ENCODE results near the gene L1TD1.
A peak's percentile ranks its signal among the peaks of the same experiment; 100 is the strongest.
"Not testable (repeated sequence)": the region's sequence is repeated elsewhere in the genome, so short reads cannot be mapped to it uniquely, and the experiment has no call there.

L1TD1 gene

GRCh38 chr1:62181532-62181931 is 13.1 kb upstream of the L1TD1 start:
- Histone ChIP-seq H3K4me1 (ENCODE audit: control insufficient read depth, insufficient read depth, low read length) (no peaks in the 10 kb centered on the region), H3K9me3 (ENCODE audit: control insufficient read depth, low read length) (no peaks in the 10 kb centered on the region), H3K9ac (ENCODE audit: low read length) (no peak overlapping the region), H3K36me3 (ENCODE audit: control insufficient read depth, insufficient read depth, low read length, severe bottlenecking) (no peaks in the 10 kb centered on the region), H3K4me3 (ENCODE audit: low read length) (no peak overlapping the region), H3K27me3 (replicated peaks; ENCODE audit: control insufficient read depth, insufficient read depth, low read length) (peaks cover 10% of the 10 kb centered on the region)
- no peak for DNase-seq (ENCODE audit: low read depth)

GRCh38 chr1:62182157-62182556 is 12.5 kb upstream of the L1TD1 start:
- not testable (repeated sequence) for DNase-seq (ENCODE audit: low read depth); H3K9ac ChIP-seq (ENCODE audit: low read length); H3K36me3 ChIP-seq (ENCODE audit: control insufficient read depth, insufficient read depth, low read length, severe bottlenecking); H3K4me1 ChIP-seq (ENCODE audit: control insufficient read depth, insufficient read depth, low read length); H3K9me3 ChIP-seq (ENCODE audit: control insufficient read depth, low read length); H3K4me3 ChIP-seq (ENCODE audit: low read length)
- peaks cover 10% of the 10 kb centered on the region for H3K27me3 ChIP-seq (replicated peaks; ENCODE audit: control insufficient read depth, insufficient read depth, low read length)

GRCh38 chr1:62183164-62184020 is 11.3 kb upstream of the L1TD1 start:
- not testable (repeated sequence) for H3K36me3 ChIP-seq (ENCODE audit: control insufficient read depth, insufficient read depth, low read length, severe bottlenecking)

DNA sequence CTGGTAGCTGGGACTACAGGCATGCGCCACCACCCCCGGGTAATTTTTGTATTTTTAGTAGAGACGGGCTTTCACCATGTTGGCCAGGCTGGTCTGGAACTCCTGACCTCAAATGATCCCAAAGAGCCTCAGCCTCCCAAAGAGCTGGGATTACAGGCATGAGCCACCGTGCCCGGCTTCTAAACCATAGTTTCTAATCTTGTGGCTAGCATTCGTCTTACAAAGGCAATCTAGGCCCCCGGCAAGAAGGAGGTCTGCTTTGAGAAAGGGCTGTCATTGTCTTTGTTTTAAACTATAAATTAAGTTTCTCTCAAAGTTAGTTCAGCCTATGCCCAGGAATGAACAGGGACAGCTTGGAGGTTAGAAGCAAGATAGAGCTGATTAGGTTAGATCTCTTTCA is 10.3 kb upstream of the L1TD1 start:
- DNase-seq (ENCODE audit: low read depth), result no peak
- Histone ChIP-seq H3K9ac (ENCODE audit: low read length) (no peak overlapping the region), H3K27me3 (replicated peaks; ENCODE audit: control insufficient read depth, insufficient read depth, low read length) (peaks cover 10% of the 10 kb centered on the region), H3K36me3 (ENCODE audit: control insufficient read depth, insufficient read depth, low read length, severe bottlenecking) (no peaks in the 10 kb centered on the region), H3K4me1 (ENCODE audit: control insufficient read depth, insufficient read depth, low read length) (no peaks in the 10 kb centered on the region), H3K9me3 (ENCODE audit: control insufficient read depth, low read length) (no peaks in the 10 kb centered on the region), H3K4me3 (ENCODE audit: low read length) (no peak overlapping the region)

More at GRCh38 chr1:62183164-62184020, 11.3 kb upstream of the L1TD1 start:
- DNase-seq (ENCODE audit: low read depth); H3K9me3 ChIP-seq (ENCODE audit: control insufficient read depth, low read length); H3K4me1 ChIP-seq (ENCODE audit: control insufficient read depth, insufficient read depth, low read length); H3K4me3 ChIP-seq (ENCODE audit: low read length); H3K9ac ChIP-seq (ENCODE audit: low read length): not testable (repeated sequence)
- H3K27me3 ChIP-seq (replicated peaks; ENCODE audit: control insufficient read depth, insufficient read depth, low read length), result peaks cover 10% of the 10 kb centered on the region

GRCh38 chr1:62185233-62185632 is 9.4 kb upstream of the L1TD1 start:
- DNase-seq (ENCODE audit: low read depth); H3K4me3 ChIP-seq (ENCODE audit: low read length): not testable (repeated sequence)

GRCh38 chr1:62185677-62186076 is 9.0 kb upstream of the L1TD1 start:
- Histone ChIP-seq H3K9me3 (ENCODE audit: control insufficient read depth, low read length) (no peaks in the 10 kb centered on the region), H3K9ac (ENCODE audit: low read length) (no peak overlapping the region), H3K4me1 (ENCODE audit: control insufficient read depth, insufficient read depth, low read length) (no peaks in the 10 kb centered on the region), H3K36me3 (ENCODE audit: control insufficient read depth, insufficient read depth, low read length, severe bottlenecking) (no peaks in the 10 kb centered on the region), H3K27me3 (replicated peaks; ENCODE audit: control insufficient read depth, insufficient read depth, low read length) (peaks cover 10% of the 10 kb centered on the region), H3K4me3 (ENCODE audit: low read length) (no peak overlapping the region)
- no peak for DNase-seq (ENCODE audit: low read depth)

More at GRCh38 chr1:62185233-62185632, 9.4 kb upstream of the L1TD1 start:
- H3K36me3 ChIP-seq (ENCODE audit: control insufficient read depth, insufficient read depth, low read length, severe bottlenecking); H3K9ac ChIP-seq (ENCODE audit: low read length); H3K9me3 ChIP-seq (ENCODE audit: control insufficient read depth, low read length); H3K4me1 ChIP-seq (ENCODE audit: control insufficient read depth, insufficient read depth, low read length): not testable (repeated sequence)
- peaks cover 10% of the 10 kb centered on the region for H3K27me3 ChIP-seq (replicated peaks; ENCODE audit: control insufficient read depth, insufficient read depth, low read length)

- no peak overlapping the region for H3K4me3 ChIP-seq (ENCODE audit: low read length)
- H3K36me3 ChIP-seq (ENCODE audit: control insufficient read depth, insufficient read depth, low read length, severe bottlenecking), result no peaks in the 10 kb centered on the region
- H3K27me3 ChIP-seq (replicated peaks; ENCODE audit: control insufficient read depth, insufficient read depth, low read length), result no peaks in the 10 kb centered on the region
- no peak overlapping the region for H3K9ac ChIP-seq (ENCODE audit: low read length)
- H3K9me3 ChIP-seq (ENCODE audit: control insufficient read depth, low read length), result no peaks in the 10 kb centered on the region
- no peaks in the 10 kb centered on the region for H3K4me1 ChIP-seq (ENCODE audit: control insufficient read depth, insufficient read depth, low read length)
- DNase-seq (ENCODE audit: low read depth), result no peak
Observed at GRCh38 chr1:62187548-62187947, 7.1 kb upstream of the L1TD1 start.

- Histone ChIP-seq H3K27me3 (replicated peaks; ENCODE audit: control insufficient read depth, insufficient read depth, low read length) (no peaks in the 10 kb centered on the region), H3K36me3 (ENCODE audit: control insufficient read depth, insufficient read depth, low read length, severe bottlenecking) (no peaks in the 10 kb centered on the region), H3K4me1 (ENCODE audit: control insufficient read depth, insufficient read depth, low read length) (no peaks in the 10 kb centered on the region), H3K4me3 (ENCODE audit: low read length) (no peak overlapping the region), H3K9me3 (ENCODE audit: control insufficient read depth, low read length) (no peaks in the 10 kb centered on the region), H3K9ac (ENCODE audit: low read length) (no peak overlapping the region)
- no peak for DNase-seq (ENCODE audit: low read depth)
Observed at GRCh38 chr1:62188111-62188510, 6.5 kb upstream of the L1TD1 start.

DNA sequence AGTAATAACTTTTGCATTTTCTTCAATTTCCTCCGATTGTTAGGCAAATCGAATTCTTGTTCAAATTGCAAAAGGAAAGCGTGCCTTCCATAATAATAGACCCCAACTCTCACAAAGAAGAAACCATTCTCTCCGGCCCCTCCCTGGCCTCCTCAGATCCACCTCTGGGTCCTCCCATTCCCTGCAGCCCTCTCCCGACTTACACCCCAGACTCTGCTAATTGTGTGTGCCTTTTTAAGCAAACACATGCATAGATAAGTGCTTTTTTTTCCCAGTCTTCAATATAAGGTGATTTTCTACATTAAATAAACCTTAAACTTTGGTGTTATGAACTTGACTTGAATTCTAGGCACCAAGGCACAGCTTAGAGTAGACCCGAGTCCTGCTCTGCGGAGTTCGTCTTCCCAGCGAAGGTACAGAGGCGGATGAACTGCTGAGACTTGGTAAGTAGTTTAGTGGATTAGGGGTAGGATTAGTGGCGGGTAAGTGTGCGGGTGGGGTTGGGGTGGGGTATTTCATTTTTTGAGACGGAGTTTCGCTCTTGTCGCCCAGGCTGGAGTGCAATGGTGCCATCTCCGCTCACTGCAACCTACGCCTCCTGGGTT is 1.5 kb downstream of the L1TD1 start:
- no peak for DNase-seq (ENCODE audit: low read depth)
- Histone ChIP-seq H3K9me3 (ENCODE audit: control insufficient read depth, low read length) (no peaks in the 10 kb centered on the region), H3K9ac (ENCODE audit: low read length) (no peak overlapping the region), H3K27me3 (replicated peaks; ENCODE audit: control insufficient read depth, insufficient read depth, low read length) (peaks cover 22% of the 10 kb centered on the region), H3K4me3 (ENCODE audit: low read length) (no peak overlapping the region), H3K4me1 (ENCODE audit: control insufficient read depth, insufficient read depth, low read length) (no peaks in the 10 kb centered on the region), H3K36me3 (ENCODE audit: control insufficient read depth, insufficient read depth, low read length, severe bottlenecking) (no peaks in the 10 kb centered on the region)

DNA sequence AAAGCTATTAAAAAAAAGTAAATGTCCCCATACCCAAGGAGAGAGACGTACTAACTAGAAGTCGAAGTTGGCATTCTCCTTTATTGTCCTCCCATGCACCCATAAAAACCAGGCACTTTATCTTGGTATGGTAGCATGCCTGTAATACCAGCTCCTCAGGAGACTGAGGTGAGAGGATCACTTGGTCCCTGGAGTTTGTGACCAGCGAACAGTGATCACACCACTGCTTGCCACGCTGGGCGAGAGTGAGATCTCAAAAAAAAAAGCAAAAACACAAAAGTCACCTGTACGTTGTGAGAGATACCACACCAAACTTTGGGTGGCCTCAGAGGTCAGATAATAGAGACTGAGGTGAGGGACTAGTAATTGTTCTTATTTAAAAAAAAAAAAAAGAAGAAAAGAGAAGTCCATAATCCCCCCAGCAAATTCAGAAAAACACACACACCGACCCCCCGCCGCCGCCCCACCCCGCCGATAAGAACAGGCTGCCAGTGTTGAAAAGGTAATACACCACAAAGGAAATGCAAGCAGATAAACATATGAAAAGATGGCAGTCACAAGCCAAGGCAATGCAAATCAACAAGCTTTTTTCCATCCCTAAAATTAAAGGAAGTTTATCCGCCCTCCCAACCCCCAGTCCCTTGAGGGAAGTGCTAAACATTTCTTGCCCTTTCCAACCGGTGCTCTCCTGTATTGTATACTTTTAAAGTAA is 3.6 kb downstream of the L1TD1 start:
- Histone ChIP-seq H3K4me3 (ENCODE audit: low read length) (no peak overlapping the region), H3K27me3 (replicated peaks; ENCODE audit: control insufficient read depth, insufficient read depth, low read length) (peaks cover 22% of the 10 kb centered on the region), H3K9ac (ENCODE audit: low read length) (no peak overlapping the region), H3K9me3 (ENCODE audit: control insufficient read depth, low read length) (no peaks in the 10 kb centered on the region), H3K4me1 (ENCODE audit: control insufficient read depth, insufficient read depth, low read length) (no peaks in the 10 kb centered on the region), H3K36me3 (ENCODE audit: control insufficient read depth, insufficient read depth, low read length, severe bottlenecking) (no peaks in the 10 kb centered on the region)
- no peak for DNase-seq (ENCODE audit: low read depth)

DNA sequence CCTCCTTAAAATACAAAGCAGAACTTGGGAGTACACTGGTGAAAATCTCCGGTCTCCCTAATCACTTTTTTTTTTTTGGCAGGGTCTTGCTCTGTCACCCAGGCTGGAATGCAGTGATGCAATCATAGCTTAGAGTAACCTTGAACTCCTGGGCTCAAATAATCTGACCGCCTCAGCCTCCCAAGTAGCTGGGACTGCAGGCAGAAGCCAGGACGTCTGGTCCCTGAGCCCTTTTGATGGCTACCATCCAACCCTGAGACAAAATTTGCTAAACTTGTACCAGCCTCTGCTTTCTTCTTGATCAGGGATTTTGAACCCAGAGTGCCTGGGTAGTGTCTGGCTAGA is 4.1 kb downstream of the L1TD1 start:
- peak; percentile 35 for DNase-seq (ENCODE audit: low read depth)
- Histone ChIP-seq H3K9ac (ENCODE audit: low read length) (no peak overlapping the region), H3K4me3 (ENCODE audit: low read length) (no peak overlapping the region), H3K4me1 (ENCODE audit: control insufficient read depth, insufficient read depth, low read length) (no peaks in the 10 kb centered on the region), H3K36me3 (ENCODE audit: control insufficient read depth, insufficient read depth, low read length, severe bottlenecking) (no peaks in the 10 kb centered on the region), H3K27me3 (replicated peaks; ENCODE audit: control insufficient read depth, insufficient read depth, low read length) (peaks cover 19% of the 10 kb centered on the region), H3K9me3 (ENCODE audit: control insufficient read depth, low read length) (no peaks in the 10 kb centered on the region)

Measured in adipocyte (in vitro differentiated cells).